Thyroid gland (tissue), 4 donors: ENCODE results near the gene RAB3B.

Experiments used
- POLR2A ChIP-seq, 2 donors: fragments of 450-650 bp; IDR thresholded peaks; one replicate each; pipeline ENCODE4 v1.6.1; 2017; ENCODE audit warnings: antibody characterized with exemption in 2 of 2, mild to moderate bottlenecking in 2 of 2, moderate library complexity in 1 of 2
- TF ChIP-seq, protein P1 (sequence below), 6 experiments: fragments of 200-600 bp in 3 of 6; fragments of 450-650 bp in 3 of 6; sonication (generic) in 3 of 6; IDR thresholded peaks; one replicate each; pipeline ENCODE4 v1.5.1; 2016 to 2019; ENCODE audit warnings: antibody characterized with exemption in 6 of 6, mild to moderate bottlenecking in 2 of 6, inconsistent platforms in 1 of 6, moderate library complexity in 1 of 6

DNA sequence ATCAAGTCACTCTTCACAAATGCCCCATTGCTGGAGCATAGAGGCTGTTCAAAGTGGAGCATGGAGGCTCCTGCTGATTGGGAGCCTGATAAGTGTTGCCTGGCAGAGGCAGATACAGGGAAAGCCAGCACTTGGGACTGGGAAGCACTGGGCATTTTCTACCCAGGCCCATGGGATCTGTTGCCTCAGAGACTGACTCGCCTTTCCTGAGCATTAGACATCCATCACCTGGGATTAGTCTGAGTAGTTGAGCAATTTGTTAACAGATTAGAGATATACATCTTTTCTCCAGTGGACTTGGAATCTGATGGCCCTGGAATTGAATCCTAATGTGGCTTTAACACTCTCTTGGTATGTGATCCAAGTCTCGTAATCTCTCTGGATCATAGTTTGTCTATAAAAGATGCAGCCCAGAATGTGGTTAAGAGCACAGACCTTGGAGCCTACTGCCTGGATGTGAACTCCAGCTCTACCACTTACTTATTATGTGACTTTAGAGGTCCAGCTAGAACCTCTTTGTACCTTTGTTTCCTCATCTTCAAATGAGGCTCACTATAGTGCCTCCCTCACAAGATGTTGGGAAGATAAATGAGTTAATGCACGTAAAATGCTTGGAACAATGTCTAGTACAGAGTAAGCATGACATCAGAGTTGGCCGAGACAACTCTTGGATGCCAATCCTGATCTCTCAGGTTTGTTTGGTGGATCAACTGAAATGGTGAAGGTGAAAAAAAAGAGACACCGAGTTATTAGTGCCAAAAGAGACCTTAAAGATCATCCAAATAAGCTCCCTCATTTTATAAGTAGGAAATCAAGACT lies 73.7 kb downstream of the RAB3B start:
- no peak for TF ChIP-seq POLR2A (IDR thresholded peaks at IDR 0.05)
- TF ChIP-seq, protein P1, sequence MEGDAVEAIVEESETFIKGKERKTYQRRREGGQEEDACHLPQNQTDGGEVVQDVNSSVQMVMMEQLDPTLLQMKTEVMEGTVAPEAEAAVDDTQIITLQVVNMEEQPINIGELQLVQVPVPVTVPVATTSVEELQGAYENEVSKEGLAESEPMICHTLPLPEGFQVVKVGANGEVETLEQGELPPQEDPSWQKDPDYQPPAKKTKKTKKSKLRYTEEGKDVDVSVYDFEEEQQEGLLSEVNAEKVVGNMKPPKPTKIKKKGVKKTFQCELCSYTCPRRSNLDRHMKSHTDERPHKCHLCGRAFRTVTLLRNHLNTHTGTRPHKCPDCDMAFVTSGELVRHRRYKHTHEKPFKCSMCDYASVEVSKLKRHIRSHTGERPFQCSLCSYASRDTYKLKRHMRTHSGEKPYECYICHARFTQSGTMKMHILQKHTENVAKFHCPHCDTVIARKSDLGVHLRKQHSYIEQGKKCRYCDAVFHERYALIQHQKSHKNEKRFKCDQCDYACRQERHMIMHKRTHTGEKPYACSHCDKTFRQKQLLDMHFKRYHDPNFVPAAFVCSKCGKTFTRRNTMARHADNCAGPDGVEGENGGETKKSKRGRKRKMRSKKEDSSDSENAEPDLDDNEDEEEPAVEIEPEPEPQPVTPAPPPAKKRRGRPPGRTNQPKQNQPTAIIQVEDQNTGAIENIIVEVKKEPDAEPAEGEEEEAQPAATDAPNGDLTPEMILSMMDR (IDR thresholded peaks at IDR 0.05) = no peak
